RWPE1 (cell line): Measurements from ENCODE around the gene AP3D1.

Experiments
- CTCF ChIA-PET: fragments of 350-600 bp; sonication (Branson Sonifier 250); formaldehyde crosslinking; extraction: SDS; loops from one replicate; lab custom pipeline; 2021; lab: Yijun Ruan, JAX
- POLR2A ChIA-PET: fragments of 400-600 bp; formaldehyde crosslinking; extraction: SDS; loops from one replicate; lab custom pipeline; 2020; ENCODE audit warnings: antibody characterized with exemption; ENCODE audit not compliant: low non-redundant PET; lab: Yijun Ruan, JAX
- DNase-seq: peaks from one replicate; pipeline ENCODE4 v3.0.0; 2012; ENCODE audit warnings: low spot score
- H3K27ac ChIP-seq: fragments of 450-650 bp; 2 replicates; pipeline ENCODE4 v1.5.1; 2017
- CTCF ChIP-seq: fragments of 450-650 bp; conservative IDR thresholded peaks from 2 replicates; pipeline ENCODE4 v1.5.1; 2017; ENCODE audit warnings: low read depth, mild to moderate bottlenecking

The AP3D1 gene

GRCh38 chr19:2058570-2059421 is 92.6 kb downstream of the AP3D1 start:
- TF ChIP-seq CTCF = no peak
- no peak for DNase-seq
- ChIA-PET POLR2A (no interaction called here), CTCF (interaction anchor here (0.7 kb wide), 1 partner anchor 12 kb away, joined by 4 read pairs; no protein-coding TSS in a partner anchor)
- peak overlapping the region; percentile 100 for H3K27ac ChIP-seq

GRCh38 chr19:2057484-2058469 is 93.6 kb downstream of the AP3D1 start:
- no peak for TF ChIP-seq CTCF
- CTCF ChIA-PET = no interaction called here
- H3K27ac ChIP-seq = peak overlapping the region; percentile 100
- POLR2A ChIA-PET = no interaction called here
- no peak for DNase-seq

GRCh38 chr19:2056837-2057192 is 94.6 kb downstream of the AP3D1 start:
- DNase-seq = no peak
- no peak for TF ChIP-seq CTCF
- POLR2A ChIA-PET = no interaction called here
- H3K27ac ChIP-seq = peak overlapping the region; percentile 100
- CTCF ChIA-PET = no interaction called here

- POLR2A ChIA-PET = interaction anchor here (0.7 kb wide), 1 partner anchor 9 kb away, joined by 3 read pairs; no protein-coding TSS in a partner anchor
- no peak for DNase-seq
- CTCF ChIA-PET = no interaction called here
- H3K27ac ChIP-seq = peak overlapping the region; percentile 100
- 0 out of 2 replicates have a peak, but pooled peaks have one; percentile 8 for TF ChIP-seq CTCF
These were observed 95.2 kb downstream of the AP3D1 start for GRCh38 chr19:2055931-2056836.

GRCh38 chr19:2054763-2055162 is 96.6 kb downstream of the AP3D1 start:
- peak overlapping the region; percentile 100 for H3K27ac ChIP-seq
- no peak for DNase-seq
- ChIA-PET POLR2A (no interaction called here), CTCF (no interaction called here)
- no peak for TF ChIP-seq CTCF
